ENCODE measurements around the gene DNAH10.

- TF ChIP-seq STAT3 (IDR thresholded peaks at IDR 0.05; ENCODE audit: low read depth, low read length) (no peak), CTCF (IDR thresholded peaks at IDR 0.05 in 2 of 3, conservative IDR thresholded peaks at IDR 0.05 in 1 of 3; ENCODE audit: control insufficient read depth in 2 of 3, extremely low read depth in 1 of 3, insufficient read depth in 1 of 3, low read depth in 3 of 3, low read length in 3 of 3) (no peak), JUND (IDR thresholded peaks at IDR 0.05; ENCODE audit: low read depth, low read length) (no peak), POLR2A (IDR thresholded peaks at IDR 0.05; ENCODE audit: low read depth, low read length) (no peak)
These were observed 194.1 kb downstream of the DNAH10 start for GRCh38 chr12:123956249-123956648.
